ENCODE data around the gene TMED10.

Gene TMED10

GRCh38 chr14:75101491-75101890 is 74.9 kb downstream of the TMED10 start:
- Histone ChIP-seq H3K36me3 (ENCODE audit: insufficient read depth) (no peaks in the 10 kb centered on the region), H3K4me3 (IDR thresholded peaks at IDR 0.05; ENCODE audit: insufficient read depth, low read depth, low read length) (no peak overlapping the region), H3K79me2 (ENCODE audit: insufficient read depth, low read depth) (no peaks in the 10 kb centered on the region), H3K4me2 (no peak overlapping the region), H4K20me1 (ENCODE audit: insufficient read depth) (no peaks in the 10 kb centered on the region), H3K4me1 (ENCODE audit: low read depth, poor library complexity, severe bottlenecking) (no peaks in the 10 kb centered on the region), H3K27ac (no peak overlapping the region), H2AFZ (ENCODE audit: low read depth) (no peak overlapping the region), H3K27me3 (ENCODE audit: insufficient read depth, low read depth) (no peaks in the 10 kb centered on the region), H3K9ac (no peak overlapping the region)
- TF ChIP-seq CTCF (conservative IDR thresholded peaks at IDR 0.05; ENCODE audit: low read depth, low read length): no peak

- H3K36me3 ChIP-seq (ENCODE audit: insufficient read depth): no peaks in the 10 kb centered on the region
- no peak for TF ChIP-seq CTCF (conservative IDR thresholded peaks at IDR 0.05; ENCODE audit: low read depth, low read length)
Observed at GRCh38 chr14:75098682-75099081, 77.7 kb downstream of the TMED10 start.

GRCh38 chr14:75098212-75098611 is 78.2 kb downstream of the TMED10 start:
- Histone ChIP-seq H3K9ac (no peak overlapping the region), H3K36me3 (ENCODE audit: insufficient read depth) (no peaks in the 10 kb centered on the region), H3K4me1 (ENCODE audit: low read depth, poor library complexity, severe bottlenecking) (no peaks in the 10 kb centered on the region), H3K79me2 (ENCODE audit: insufficient read depth, low read depth) (no peaks in the 10 kb centered on the region), H3K4me2 (no peak overlapping the region), H4K20me1 (ENCODE audit: insufficient read depth) (no peaks in the 10 kb centered on the region), H2AFZ (ENCODE audit: low read depth) (no peak overlapping the region), H3K27ac (no peak overlapping the region), H3K4me3 (IDR thresholded peaks at IDR 0.05; ENCODE audit: insufficient read depth, low read depth, low read length) (no peak overlapping the region), H3K27me3 (ENCODE audit: insufficient read depth, low read depth) (no peaks in the 10 kb centered on the region)
- no peak for TF ChIP-seq CTCF (conservative IDR thresholded peaks at IDR 0.05; ENCODE audit: low read depth, low read length)

More at GRCh38 chr14:75098682-75099081, 77.7 kb downstream of the TMED10 start:
- H4K20me1 ChIP-seq (ENCODE audit: insufficient read depth): no peaks in the 10 kb centered on the region
- H2AFZ ChIP-seq (ENCODE audit: low read depth): no peak overlapping the region
- no peaks in the 10 kb centered on the region for H3K79me2 ChIP-seq (ENCODE audit: insufficient read depth, low read depth)
- H3K27me3 ChIP-seq (ENCODE audit: insufficient read depth, low read depth): no peaks in the 10 kb centered on the region
- no peak overlapping the region for H3K4me3 ChIP-seq (IDR thresholded peaks at IDR 0.05; ENCODE audit: insufficient read depth, low read depth, low read length)
- no peak overlapping the region for H3K27ac ChIP-seq
- H3K4me2 ChIP-seq: no peak overlapping the region
- H3K4me1 ChIP-seq (ENCODE audit: low read depth, poor library complexity, severe bottlenecking): no peaks in the 10 kb centered on the region
- no peak overlapping the region for H3K9ac ChIP-seq

- Histone ChIP-seq H3K79me2 (ENCODE audit: insufficient read depth, low read depth) (no peaks in the 10 kb centered on the region), H3K4me1 (ENCODE audit: low read depth, poor library complexity, severe bottlenecking) (no peaks in the 10 kb centered on the region), H3K27ac (no peak overlapping the region), H3K4me2 (no peak overlapping the region), H3K4me3 (IDR thresholded peaks at IDR 0.05; ENCODE audit: insufficient read depth, low read depth, low read length) (no peak overlapping the region), H3K9ac (no peak overlapping the region), H3K36me3 (ENCODE audit: insufficient read depth) (no peaks in the 10 kb centered on the region), H2AFZ (ENCODE audit: low read depth) (no peak overlapping the region), H4K20me1 (ENCODE audit: insufficient read depth) (no peaks in the 10 kb centered on the region), H3K27me3 (ENCODE audit: insufficient read depth, low read depth) (no peaks in the 10 kb centered on the region)
- no peak for TF ChIP-seq CTCF (conservative IDR thresholded peaks at IDR 0.05; ENCODE audit: low read depth, low read length)
Observed at GRCh38 chr14:75096959-75097358, 79.5 kb downstream of the TMED10 start.
